Liver (tissue), 3 donors: ENCODE data around the gene FAM13C.

Source experiments
- EGR1 ChIP-seq, 2 donors: IDR thresholded peaks; 2 replicates each; pipeline ENCODE4 v1.6.1; 2016 to 2018; ENCODE audit warnings: antibody characterized with exemption in 2 of 2, low read depth in 2 of 2
- RAD21 ChIP-seq, 2 donors: IDR thresholded peaks; 2 replicates each; pipeline ENCODE4 v1.6.1; 2016; ENCODE audit warnings: antibody characterized with exemption in 2 of 2, mild to moderate bottlenecking in 2 of 2
- SP1 ChIP-seq: IDR thresholded peaks from 2 replicates; pipeline ENCODE4 v1.6.1; 2018; ENCODE audit warnings: antibody characterized with exemption, mild to moderate bottlenecking
- TAF1 ChIP-seq: conservative IDR thresholded peaks from 2 replicates; pipeline ENCODE4 v1.6.1; 2016; ENCODE audit warnings: antibody characterized with exemption, mild to moderate bottlenecking
- YY1 ChIP-seq: IDR thresholded peaks from 2 replicates; pipeline ENCODE4 v1.6.1; 2016; ENCODE audit warnings: antibody characterized with exemption, mild to moderate bottlenecking
- TF ChIP-seq, protein P1 (sequence below): fragments of 150-350 bp; IDR thresholded peaks from 2 replicates; pipeline ENCODE4 v1.5.1; 2017; ENCODE audit warnings: improper control_type of control experiment, low read depth, low read length; ENCODE audit not compliant: missing input control
- TF ChIP-seq, protein P2 (sequence below): IDR thresholded peaks from 2 replicates; pipeline ENCODE4 v1.6.1; 2016; ENCODE audit warnings: antibody characterized with exemption
- TF ChIP-seq, protein P3 (sequence below): IDR thresholded peaks from 2 replicates; pipeline ENCODE4 v1.6.1; 2016; ENCODE audit warnings: antibody characterized with exemption, mild to moderate bottlenecking
- TF ChIP-seq, protein P4 (sequence below): IDR thresholded peaks from 2 replicates; pipeline ENCODE4 v1.6.1; 2016; ENCODE audit warnings: antibody characterized with exemption
- donor health status: healthy.
- donor health status: healthy.

DNA sequence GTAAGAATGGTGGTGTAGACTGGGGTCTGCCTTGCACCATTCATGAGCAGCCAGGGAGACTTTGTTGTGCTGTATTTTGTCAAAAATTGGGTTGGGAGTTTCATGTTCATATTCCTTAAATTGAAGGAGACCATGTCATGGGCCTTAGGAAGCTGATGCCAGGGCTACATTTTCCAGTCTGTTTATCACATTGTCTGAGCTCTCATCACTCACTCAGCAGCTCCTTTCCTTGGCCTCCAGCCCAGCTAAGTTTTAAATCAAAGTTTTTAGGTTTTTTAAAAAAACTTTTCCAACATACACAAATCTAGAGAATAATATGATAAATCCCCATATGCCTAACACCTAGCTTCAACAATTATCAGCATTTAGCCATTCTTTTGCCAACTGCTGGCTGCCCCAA, 12.6 kb upstream of the FAM13C start:
- TF ChIP-seq, protein P1, sequence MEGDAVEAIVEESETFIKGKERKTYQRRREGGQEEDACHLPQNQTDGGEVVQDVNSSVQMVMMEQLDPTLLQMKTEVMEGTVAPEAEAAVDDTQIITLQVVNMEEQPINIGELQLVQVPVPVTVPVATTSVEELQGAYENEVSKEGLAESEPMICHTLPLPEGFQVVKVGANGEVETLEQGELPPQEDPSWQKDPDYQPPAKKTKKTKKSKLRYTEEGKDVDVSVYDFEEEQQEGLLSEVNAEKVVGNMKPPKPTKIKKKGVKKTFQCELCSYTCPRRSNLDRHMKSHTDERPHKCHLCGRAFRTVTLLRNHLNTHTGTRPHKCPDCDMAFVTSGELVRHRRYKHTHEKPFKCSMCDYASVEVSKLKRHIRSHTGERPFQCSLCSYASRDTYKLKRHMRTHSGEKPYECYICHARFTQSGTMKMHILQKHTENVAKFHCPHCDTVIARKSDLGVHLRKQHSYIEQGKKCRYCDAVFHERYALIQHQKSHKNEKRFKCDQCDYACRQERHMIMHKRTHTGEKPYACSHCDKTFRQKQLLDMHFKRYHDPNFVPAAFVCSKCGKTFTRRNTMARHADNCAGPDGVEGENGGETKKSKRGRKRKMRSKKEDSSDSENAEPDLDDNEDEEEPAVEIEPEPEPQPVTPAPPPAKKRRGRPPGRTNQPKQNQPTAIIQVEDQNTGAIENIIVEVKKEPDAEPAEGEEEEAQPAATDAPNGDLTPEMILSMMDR: no peak
- no peak for TF ChIP-seq TAF1
- TF ChIP-seq, protein P2, sequence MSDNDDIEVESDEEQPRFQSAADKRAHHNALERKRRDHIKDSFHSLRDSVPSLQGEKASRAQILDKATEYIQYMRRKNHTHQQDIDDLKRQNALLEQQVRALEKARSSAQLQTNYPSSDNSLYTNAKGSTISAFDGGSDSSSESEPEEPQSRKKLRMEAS: no peak
- TF ChIP-seq RAD21 (IDR thresholded peaks at IDR 0.05): no peak
- no peak for TF ChIP-seq YY1
- TF ChIP-seq, protein P3, sequence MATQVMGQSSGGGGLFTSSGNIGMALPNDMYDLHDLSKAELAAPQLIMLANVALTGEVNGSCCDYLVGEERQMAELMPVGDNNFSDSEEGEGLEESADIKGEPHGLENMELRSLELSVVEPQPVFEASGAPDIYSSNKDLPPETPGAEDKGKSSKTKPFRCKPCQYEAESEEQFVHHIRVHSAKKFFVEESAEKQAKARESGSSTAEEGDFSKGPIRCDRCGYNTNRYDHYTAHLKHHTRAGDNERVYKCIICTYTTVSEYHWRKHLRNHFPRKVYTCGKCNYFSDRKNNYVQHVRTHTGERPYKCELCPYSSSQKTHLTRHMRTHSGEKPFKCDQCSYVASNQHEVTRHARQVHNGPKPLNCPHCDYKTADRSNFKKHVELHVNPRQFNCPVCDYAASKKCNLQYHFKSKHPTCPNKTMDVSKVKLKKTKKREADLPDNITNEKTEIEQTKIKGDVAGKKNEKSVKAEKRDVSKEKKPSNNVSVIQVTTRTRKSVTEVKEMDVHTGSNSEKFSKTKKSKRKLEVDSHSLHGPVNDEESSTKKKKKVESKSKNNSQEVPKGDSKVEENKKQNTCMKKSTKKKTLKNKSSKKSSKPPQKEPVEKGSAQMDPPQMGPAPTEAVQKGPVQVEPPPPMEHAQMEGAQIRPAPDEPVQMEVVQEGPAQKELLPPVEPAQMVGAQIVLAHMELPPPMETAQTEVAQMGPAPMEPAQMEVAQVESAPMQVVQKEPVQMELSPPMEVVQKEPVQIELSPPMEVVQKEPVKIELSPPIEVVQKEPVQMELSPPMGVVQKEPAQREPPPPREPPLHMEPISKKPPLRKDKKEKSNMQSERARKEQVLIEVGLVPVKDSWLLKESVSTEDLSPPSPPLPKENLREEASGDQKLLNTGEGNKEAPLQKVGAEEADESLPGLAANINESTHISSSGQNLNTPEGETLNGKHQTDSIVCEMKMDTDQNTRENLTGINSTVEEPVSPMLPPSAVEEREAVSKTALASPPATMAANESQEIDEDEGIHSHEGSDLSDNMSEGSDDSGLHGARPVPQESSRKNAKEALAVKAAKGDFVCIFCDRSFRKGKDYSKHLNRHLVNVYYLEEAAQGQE: no peak
- no peak for TF ChIP-seq SP1
- TF ChIP-seq EGR1 (IDR thresholded peaks at IDR 0.05; ENCODE audit: low read depth in 2 of 2): no peak
- TF ChIP-seq, protein P4, sequence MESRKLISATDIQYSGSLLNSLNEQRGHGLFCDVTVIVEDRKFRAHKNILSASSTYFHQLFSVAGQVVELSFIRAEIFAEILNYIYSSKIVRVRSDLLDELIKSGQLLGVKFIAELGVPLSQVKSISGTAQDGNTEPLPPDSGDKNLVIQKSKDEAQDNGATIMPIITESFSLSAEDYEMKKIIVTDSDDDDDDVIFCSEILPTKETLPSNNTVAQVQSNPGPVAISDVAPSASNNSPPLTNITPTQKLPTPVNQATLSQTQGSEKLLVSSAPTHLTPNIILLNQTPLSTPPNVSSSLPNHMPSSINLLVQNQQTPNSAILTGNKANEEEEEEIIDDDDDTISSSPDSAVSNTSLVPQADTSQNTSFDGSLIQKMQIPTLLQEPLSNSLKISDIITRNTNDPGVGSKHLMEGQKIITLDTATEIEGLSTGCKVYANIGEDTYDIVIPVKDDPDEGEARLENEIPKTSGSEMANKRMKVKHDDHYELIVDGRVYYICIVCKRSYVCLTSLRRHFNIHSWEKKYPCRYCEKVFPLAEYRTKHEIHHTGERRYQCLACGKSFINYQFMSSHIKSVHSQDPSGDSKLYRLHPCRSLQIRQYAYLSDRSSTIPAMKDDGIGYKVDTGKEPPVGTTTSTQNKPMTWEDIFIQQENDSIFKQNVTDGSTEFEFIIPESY: no peak
